HL-60/S4 treated with phorbol 12-myristate 13-acetate at 8.2 ng/mL for 4 days and 3 days (cell line): ENCODE measurements around the gene TRIB2.

Experiments used
- in situ Hi-C: fragments of 300-500 bp; cut with MboI; formaldehyde crosslinking; loops from 2 replicates; pipeline ENCODE4 v1.15.0; 2022; ENCODE audit warnings: low sequenced_read_pairs

TRIB2 gene

GRCh38 chr2:12737738-12738485 is 21.2 kb downstream of the TRIB2 start:
- in situ Hi-C loops, result no loop called here

- in situ Hi-C loops, result no loop called here
Measured at GRCh38 chr2:12739721-12740254, 23.1 kb downstream of the TRIB2 start.

GRCh38 chr2:12741380-12741779 is 24.6 kb downstream of the TRIB2 start:
- in situ Hi-C loops, result no loop called here

GRCh38 chr2:12742891-12743290 is 26.2 kb downstream of the TRIB2 start:
- in situ Hi-C loops, result no loop called here

GRCh38 chr2:12750166-12750905 is 33.6 kb downstream of the TRIB2 start:
- in situ Hi-C loops, result no loop called here

- in situ Hi-C loops, result no loop called here
Measured at GRCh38 chr2:12754643-12755042, 37.9 kb downstream of the TRIB2 start.

GRCh38 chr2:12755384-12755783 is 38.6 kb downstream of the TRIB2 start:
- in situ Hi-C loops, result no loop called here

GRCh38 chr2:12759248-12759647 is 42.5 kb downstream of the TRIB2 start:
- in situ Hi-C loops, result no loop called here

- in situ Hi-C loops, result no loop called here
Measured at GRCh38 chr2:12761104-12761503, 44.4 kb downstream of the TRIB2 start.

GRCh38 chr2:12762337-12762736 is 45.6 kb downstream of the TRIB2 start:
- in situ Hi-C loops, result no loop called here

- in situ Hi-C loops, result no loop called here
Measured at GRCh38 chr2:12762976-12763375, 46.2 kb downstream of the TRIB2 start.

GRCh38 chr2:12763486-12763885 is 46.8 kb downstream of the TRIB2 start:
- in situ Hi-C loops, result no loop called here

GRCh38 chr2:12764075-12764730 is 47.5 kb downstream of the TRIB2 start:
- in situ Hi-C loops, result no loop called here

- in situ Hi-C loops, result no loop called here
Measured at GRCh38 chr2:12764849-12765605, 48.3 kb downstream of the TRIB2 start.

GRCh38 chr2:12766421-12766879 is 49.7 kb downstream of the TRIB2 start:
- in situ Hi-C loops, result no loop called here

GRCh38 chr2:12767541-12767940 is 50.8 kb downstream of the TRIB2 start:
- in situ Hi-C loops, result no loop called here

GRCh38 chr2:12767996-12768624 is 51.4 kb downstream of the TRIB2 start:
- in situ Hi-C loops, result no loop called here

- in situ Hi-C loops, result no loop called here
Measured at GRCh38 chr2:12769492-12770105, 52.9 kb downstream of the TRIB2 start.

- in situ Hi-C loops, result no loop called here
Measured at GRCh38 chr2:12770300-12770968, 53.7 kb downstream of the TRIB2 start.
